ENCODE measurements around the gene AFAP1L2.

DNA sequence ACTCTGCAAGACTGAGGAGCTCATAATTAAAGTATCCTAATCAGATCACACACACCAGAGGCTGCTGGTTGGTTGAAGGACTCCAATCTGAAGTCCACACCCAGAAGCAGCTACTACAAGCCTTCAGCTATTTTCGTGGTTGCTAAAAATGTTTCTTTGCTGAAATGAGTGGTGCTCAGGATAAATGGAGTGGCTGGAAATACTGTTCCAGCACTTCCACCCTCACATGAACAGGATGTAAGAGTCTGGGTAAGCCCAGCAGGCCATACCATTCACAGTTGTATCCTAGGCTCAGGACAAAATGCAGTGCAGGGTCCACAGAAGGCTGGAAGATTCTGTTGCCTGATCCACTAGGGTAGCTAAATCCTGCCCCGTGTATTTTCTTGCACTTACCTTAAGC lies 34.1 kb downstream of the AFAP1L2 start:
- TF ChIP-seq, protein P1, sequence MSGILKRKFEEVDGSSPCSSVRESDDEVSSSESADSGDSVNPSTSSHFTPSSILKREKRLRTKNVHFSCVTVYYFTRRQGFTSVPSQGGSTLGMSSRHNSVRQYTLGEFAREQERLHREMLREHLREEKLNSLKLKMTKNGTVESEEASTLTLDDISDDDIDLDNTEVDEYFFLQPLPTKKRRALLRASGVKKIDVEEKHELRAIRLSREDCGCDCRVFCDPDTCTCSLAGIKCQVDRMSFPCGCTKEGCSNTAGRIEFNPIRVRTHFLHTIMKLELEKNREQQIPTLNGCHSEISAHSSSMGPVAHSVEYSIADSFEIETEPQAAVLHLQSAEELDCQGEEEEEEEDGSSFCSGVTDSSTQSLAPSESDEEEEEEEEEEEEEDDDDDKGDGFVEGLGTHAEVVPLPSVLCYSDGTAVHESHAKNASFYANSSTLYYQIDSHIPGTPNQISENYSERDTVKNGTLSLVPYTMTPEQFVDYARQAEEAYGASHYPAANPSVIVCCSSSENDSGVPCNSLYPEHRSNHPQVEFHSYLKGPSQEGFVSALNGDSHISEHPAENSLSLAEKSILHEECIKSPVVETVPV (CRISPR knock-in tag; IDR thresholded peaks at IDR 0.05) = no peak
- TF ChIP-seq, protein P2, sequence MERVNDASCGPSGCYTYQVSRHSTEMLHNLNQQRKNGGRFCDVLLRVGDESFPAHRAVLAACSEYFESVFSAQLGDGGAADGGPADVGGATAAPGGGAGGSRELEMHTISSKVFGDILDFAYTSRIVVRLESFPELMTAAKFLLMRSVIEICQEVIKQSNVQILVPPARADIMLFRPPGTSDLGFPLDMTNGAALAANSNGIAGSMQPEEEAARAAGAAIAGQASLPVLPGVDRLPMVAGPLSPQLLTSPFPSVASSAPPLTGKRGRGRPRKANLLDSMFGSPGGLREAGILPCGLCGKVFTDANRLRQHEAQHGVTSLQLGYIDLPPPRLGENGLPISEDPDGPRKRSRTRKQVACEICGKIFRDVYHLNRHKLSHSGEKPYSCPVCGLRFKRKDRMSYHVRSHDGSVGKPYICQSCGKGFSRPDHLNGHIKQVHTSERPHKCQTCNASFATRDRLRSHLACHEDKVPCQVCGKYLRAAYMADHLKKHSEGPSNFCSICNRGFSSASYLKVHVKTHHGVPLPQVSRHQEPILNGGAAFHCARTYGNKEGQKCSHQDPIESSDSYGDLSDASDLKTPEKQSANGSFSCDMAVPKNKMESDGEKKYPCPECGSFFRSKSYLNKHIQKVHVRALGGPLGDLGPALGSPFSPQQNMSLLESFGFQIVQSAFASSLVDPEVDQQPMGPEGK (CRISPR knock-in tag; IDR thresholded peaks at IDR 0.05; ENCODE audit: borderline replicate concordance) = no peak
- TF ChIP-seq ZNF565 (CRISPR knock-in tag; conservative IDR thresholded peaks at IDR 0.05; ENCODE audit: low read depth) = no peak
- no peak for TF ChIP-seq ZFP3 (CRISPR knock-in tag; IDR thresholded peaks at IDR 0.05)
- TF ChIP-seq SNAI2 (CRISPR knock-in tag; IDR thresholded peaks at IDR 0.05) = no peak
- TF ChIP-seq OSR1 (CRISPR knock-in tag; IDR thresholded peaks at IDR 0.05) = no peak
- no peak for TF ChIP-seq ZNF70 (CRISPR knock-in tag; IDR thresholded peaks at IDR 0.05)
- TF ChIP-seq ARNTL (CRISPR knock-in tag; IDR thresholded peaks at IDR 0.05; ENCODE audit: borderline replicate concordance, low read depth) = no peak
- TF ChIP-seq, protein P3, sequence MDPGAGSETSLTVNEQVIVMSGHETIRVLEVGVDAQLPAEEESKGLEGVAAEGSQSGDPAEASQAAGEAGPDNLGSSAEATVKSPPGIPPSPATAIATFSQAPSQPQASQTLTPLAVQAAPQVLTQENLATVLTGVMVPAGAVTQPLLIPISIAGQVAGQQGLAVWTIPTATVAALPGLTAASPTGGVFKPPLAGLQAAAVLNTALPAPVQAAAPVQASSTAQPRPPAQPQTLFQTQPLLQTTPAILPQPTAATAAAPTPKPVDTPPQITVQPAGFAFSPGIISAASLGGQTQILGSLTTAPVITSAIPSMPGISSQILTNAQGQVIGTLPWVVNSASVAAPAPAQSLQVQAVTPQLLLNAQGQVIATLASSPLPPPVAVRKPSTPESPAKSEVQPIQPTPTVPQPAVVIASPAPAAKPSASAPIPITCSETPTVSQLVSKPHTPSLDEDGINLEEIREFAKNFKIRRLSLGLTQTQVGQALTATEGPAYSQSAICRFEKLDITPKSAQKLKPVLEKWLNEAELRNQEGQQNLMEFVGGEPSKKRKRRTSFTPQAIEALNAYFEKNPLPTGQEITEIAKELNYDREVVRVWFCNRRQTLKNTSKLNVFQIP (CRISPR knock-in tag; IDR thresholded peaks at IDR 0.05; ENCODE audit: borderline replicate concordance, low read depth) = no peak
- no peak for TF ChIP-seq RARB (CRISPR knock-in tag; IDR thresholded peaks at IDR 0.05)
